Bronchial epithelial cell (primary cell): Measurements from ENCODE around the gene TCFL5. TPM values are rescaled to one million over a fixed set of nuclear protein-coding genes. Genes with fewer than 3 reads are reported as not detected.

Experiments used
- DNase-seq: peaks from one replicate; pipeline ENCODE4 v3.0.0-alpha.2; 2010; ENCODE audit warnings: low read depth
- FAIRE-seq: peaks from 2 replicates; lab custom pipeline; 2011; peaks lifted over from hg19 to GRCh38; lab: Jason Lieb, UNC
- H3K27me3 ChIP-seq: 2 replicates; pipeline ENCODE4 v1.5.1; 2011; ENCODE audit warnings: low read length; ENCODE audit not compliant: control insufficient read depth, insufficient read depth
- H3K36me3 ChIP-seq: 2 replicates; pipeline ENCODE4 v1.5.1; 2011; ENCODE audit warnings: low read length; ENCODE audit not compliant: control insufficient read depth, insufficient read depth
- H3K4me3 ChIP-seq: 2 replicates; pipeline ENCODE4 v1.5.1; 2011; ENCODE audit warnings: mild to moderate bottlenecking, low read depth, low read length, control low read depth
- CTCF ChIP-seq: IDR thresholded peaks from 2 replicates; pipeline ENCODE4 v1.5.1; 2011; ENCODE audit warnings: mild to moderate bottlenecking, moderate library complexity, low read length, control low read depth, inconsistent platforms; ENCODE audit not compliant: insufficient read depth, severe bottlenecking
- total RNA-seq: library from RNA; depleted of rRNA; stranded (reverse); fragments of >200 nt; gene quantifications from 2 replicates; pipeline ENCODE4 v1.2.1, GENCODE V29; 2014

The TCFL5 gene
- total RNA-seq, 1 donor from 2014 or later = 14.5 TPM

GRCh38 chr20:62828511-62829230 is 33.0 kb downstream of the TCFL5 start:
- Histone ChIP-seq H3K27me3 (no peaks in the 10 kb centered on the region), H3K4me3 (no peak overlapping the region), H3K36me3 (no peaks in the 10 kb centered on the region)
- no peak for DNase-seq
- TF ChIP-seq CTCF = no peak
- FAIRE-seq = no peak

- no peaks in the 10 kb centered on the region for H3K27me3 ChIP-seq
- no peak for DNase-seq
- no peak for FAIRE-seq
- H3K36me3 ChIP-seq = no peaks in the 10 kb centered on the region
- H3K4me3 ChIP-seq = no peak overlapping the region
- no peak for TF ChIP-seq CTCF
Observed at GRCh38 chr20:62828051-62828450, 33.6 kb downstream of the TCFL5 start.

- no peak for TF ChIP-seq CTCF
- no peak for FAIRE-seq
- no peaks in the 10 kb centered on the region for H3K36me3 ChIP-seq
- no peaks in the 10 kb centered on the region for H3K27me3 ChIP-seq
- H3K4me3 ChIP-seq = no peak overlapping the region
- no peak for DNase-seq
Observed at GRCh38 chr20:62827311-62828038, 34.1 kb downstream of the TCFL5 start.

- Histone ChIP-seq H3K4me3 (no peak overlapping the region), H3K36me3 (no peaks in the 10 kb centered on the region), H3K27me3 (no peaks in the 10 kb centered on the region)
- DNase-seq (no peak), FAIRE-seq (no peak)
- TF ChIP-seq CTCF = no peak
Observed at GRCh38 chr20:62826646-62827310, 34.8 kb downstream of the TCFL5 start.

GRCh38 chr20:62825986-62826645 is 35.5 kb downstream of the TCFL5 start:
- FAIRE-seq (no peak), DNase-seq (no peak)
- no peak for TF ChIP-seq CTCF
- Histone ChIP-seq H3K4me3 (no peak overlapping the region), H3K36me3 (no peaks in the 10 kb centered on the region), H3K27me3 (no peaks in the 10 kb centered on the region)
